ENCODE data around the gene UTS2. TPM values are rescaled to one million over a fixed set of nuclear protein-coding genes. Genes with fewer than 3 reads are reported as not detected.

The UTS2 gene, protein sequence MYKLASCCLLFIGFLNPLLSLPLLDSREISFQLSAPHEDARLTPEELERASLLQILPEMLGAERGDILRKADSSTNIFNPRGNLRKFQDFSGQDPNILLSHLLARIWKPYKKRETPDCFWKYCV
- 1.4 TPM for total RNA-seq

DNA sequence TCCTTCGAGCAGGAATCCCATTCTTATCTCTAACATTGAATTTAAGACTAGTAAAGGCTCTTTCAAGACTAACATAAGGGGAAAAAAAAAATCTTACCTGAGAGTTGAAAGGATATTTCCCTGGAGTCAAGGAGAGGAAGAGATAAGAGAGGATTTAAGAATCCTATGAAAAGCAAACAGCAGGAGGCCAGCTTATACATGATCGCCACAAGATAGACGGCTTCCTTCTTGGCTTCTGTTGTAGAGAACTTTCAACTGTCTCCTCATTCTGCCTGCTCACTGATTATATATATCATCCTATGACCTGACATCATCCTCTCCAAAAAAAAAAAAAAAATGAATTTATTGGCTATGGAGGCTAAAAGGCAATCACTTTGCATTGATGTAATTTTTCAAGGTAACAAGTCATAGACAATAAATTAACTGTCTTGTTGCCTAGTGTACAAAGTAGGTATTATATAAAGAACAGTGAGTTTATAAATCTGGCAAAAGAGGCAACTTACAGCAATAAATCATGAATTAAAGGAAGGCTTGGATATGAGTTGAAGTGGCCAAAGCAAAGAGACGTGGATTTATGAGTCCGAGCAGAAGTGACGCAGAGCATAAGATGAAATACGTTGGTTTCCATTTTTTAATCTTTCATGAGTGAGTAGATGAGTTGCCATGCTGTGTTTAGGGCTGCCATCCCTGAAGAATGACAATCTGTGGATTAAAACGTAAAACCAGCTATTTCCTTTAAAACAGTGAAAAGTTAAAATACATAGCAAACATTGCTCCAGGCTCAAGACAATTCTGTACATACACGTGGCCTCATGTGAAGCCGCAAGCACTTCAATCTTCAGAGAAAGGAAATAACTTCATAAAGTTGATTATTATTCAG, at the start of gene UTS2:
Gene UTS2, minus strand, starts transcription at position 262 of the 880 bp plus-strand sequence. Its CDS starts 62 bp downstream, at position 200.
- Histone ChIP-seq H3K9me3 (ENCODE audit: low read depth, low read length) (no peaks in the 10 kb centered on the region), H3K4me3 (ENCODE audit: low read length) (no peak within 1 kb of the TSS), H3K4me1 (ENCODE audit: insufficient read depth, low read length) (no peaks in the 10 kb centered on the region), H3K27me3 (ENCODE audit: insufficient read depth, low read length) (no peaks in the 10 kb centered on the region)

DNA sequence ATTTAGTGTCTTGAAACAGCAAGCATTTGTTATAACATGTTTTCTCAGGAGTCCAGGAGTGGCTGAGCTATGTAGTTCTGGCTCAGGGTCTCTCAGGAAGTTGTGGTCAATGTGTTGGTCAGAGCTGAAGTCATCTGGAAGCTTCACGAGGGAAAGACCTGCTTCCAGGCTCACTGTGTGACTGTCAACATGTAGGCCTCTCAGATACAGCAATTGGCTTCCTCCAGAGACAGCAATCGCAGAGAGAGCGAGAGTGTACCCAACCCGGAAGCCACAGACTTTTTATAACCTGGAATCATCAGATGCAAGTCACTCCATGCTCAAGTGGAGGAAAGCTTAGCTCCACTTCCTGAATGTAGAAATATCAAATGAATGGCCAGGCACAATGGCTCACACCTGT, 46.9 kb upstream of the UTS2 start:
- Histone ChIP-seq H3K27me3 (ENCODE audit: insufficient read depth, low read length) (no peaks in the 10 kb centered on the region), H3K4me3 (ENCODE audit: low read length) (no peak overlapping the region), H3K9me3 (ENCODE audit: low read depth, low read length) (no peaks in the 10 kb centered on the region), H3K4me1 (ENCODE audit: insufficient read depth, low read length) (peaks cover 24% of the 10 kb centered on the region)

- peaks cover 24% of the 10 kb centered on the region for H3K4me1 ChIP-seq (ENCODE audit: insufficient read depth, low read length)
Measured at GRCh38 chr1:7898962-7899361, 46.1 kb upstream of the UTS2 start.

DNA sequence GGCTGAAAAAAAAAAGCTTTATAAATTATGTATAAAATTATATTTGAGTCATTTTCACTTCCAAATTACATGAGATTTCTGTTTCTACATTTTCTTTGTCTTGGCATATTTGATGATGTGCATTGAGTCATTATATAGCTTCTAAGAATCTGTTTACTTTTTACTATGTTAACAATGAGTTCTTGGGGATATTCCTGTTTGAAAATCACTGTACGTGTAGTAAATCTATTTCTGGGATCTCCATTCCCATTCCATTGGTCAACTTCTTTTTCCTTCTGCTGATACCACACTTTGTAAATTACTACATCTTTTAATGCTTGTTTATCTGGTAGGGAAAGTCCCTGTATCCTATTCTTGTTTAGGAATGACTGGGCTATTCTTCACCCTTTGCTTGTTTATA, 44.1 kb upstream of the UTS2 start:
- Histone ChIP-seq H3K4me3 (ENCODE audit: low read length) (no peak overlapping the region), H3K4me1 (ENCODE audit: insufficient read depth, low read length) (peaks cover 17% of the 10 kb centered on the region), H3K9me3 (ENCODE audit: low read depth, low read length) (no peaks in the 10 kb centered on the region), H3K27me3 (ENCODE audit: insufficient read depth, low read length) (no peaks in the 10 kb centered on the region)

More at GRCh38 chr1:7898962-7899361, 46.1 kb upstream of the UTS2 start:
- H3K4me3 ChIP-seq (ENCODE audit: low read length): no peak overlapping the region
- H3K27me3 ChIP-seq (ENCODE audit: insufficient read depth, low read length): no peaks in the 10 kb centered on the region
- no peaks in the 10 kb centered on the region for H3K9me3 ChIP-seq (ENCODE audit: low read depth, low read length)

- Histone ChIP-seq H3K27me3 (ENCODE audit: insufficient read depth, low read length) (no peaks in the 10 kb centered on the region), H3K9me3 (ENCODE audit: low read depth, low read length) (no peaks in the 10 kb centered on the region), H3K4me3 (ENCODE audit: low read length) (no peak overlapping the region), H3K4me1 (ENCODE audit: insufficient read depth, low read length) (no peaks in the 10 kb centered on the region)
Measured at GRCh38 chr1:7893529-7894180, 40.8 kb upstream of the UTS2 start.

- Histone ChIP-seq H3K4me1 (ENCODE audit: insufficient read depth, low read length) (no peaks in the 10 kb centered on the region), H3K4me3 (ENCODE audit: low read length) (no peak overlapping the region), H3K27me3 (ENCODE audit: insufficient read depth, low read length) (no peaks in the 10 kb centered on the region), H3K9me3 (ENCODE audit: low read depth, low read length) (no peaks in the 10 kb centered on the region)
Measured at GRCh38 chr1:7891804-7892203, 38.9 kb upstream of the UTS2 start.

GRCh38 chr1:7890853-7891252, 38.0 kb upstream of the UTS2 start:
- H3K4me1 ChIP-seq (ENCODE audit: insufficient read depth, low read length): no peaks in the 10 kb centered on the region
- H3K27me3 ChIP-seq (ENCODE audit: insufficient read depth, low read length): no peaks in the 10 kb centered on the region
- no peak overlapping the region for H3K4me3 ChIP-seq (ENCODE audit: low read length)
- H3K9me3 ChIP-seq (ENCODE audit: low read depth, low read length): no peaks in the 10 kb centered on the region

DNA sequence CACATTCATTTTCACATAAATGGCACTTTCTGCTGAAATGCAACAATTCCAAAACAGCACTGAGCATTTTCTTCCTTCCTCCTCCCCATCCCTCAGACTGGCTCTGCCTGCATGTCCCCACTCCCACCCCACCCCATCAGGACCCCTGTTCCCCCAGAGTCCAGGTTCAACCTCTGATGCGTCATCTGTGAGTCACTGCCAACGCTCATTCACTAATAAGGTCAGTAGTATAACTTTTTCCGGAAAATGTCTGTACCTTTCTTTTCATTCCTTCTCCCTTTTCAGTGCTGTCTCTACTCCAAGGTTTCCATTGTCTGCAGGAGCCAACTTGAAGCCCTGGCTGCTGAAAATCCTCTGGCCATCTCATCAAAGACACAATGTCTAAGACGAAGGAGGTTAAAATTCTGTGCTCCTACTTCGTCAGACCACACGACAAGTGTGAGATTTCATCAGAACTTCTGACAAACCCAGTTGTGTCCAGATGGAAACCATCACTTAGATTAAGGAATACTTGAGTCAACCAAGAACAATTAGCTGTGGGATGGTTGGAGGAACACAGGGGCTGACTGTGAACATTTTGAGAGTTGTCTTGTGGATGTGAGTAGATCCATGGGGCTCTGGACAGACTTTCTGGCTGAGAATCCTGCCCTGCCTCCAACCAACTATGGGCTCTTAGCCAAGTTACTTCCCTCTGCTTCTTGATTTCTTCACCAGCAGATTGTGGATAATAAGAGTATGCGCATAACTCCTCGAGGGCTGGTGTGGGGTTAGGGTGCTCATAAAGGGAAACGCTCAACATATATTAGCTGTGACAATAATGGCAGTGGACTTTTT, 35.6 kb upstream of the UTS2 start:
- Histone ChIP-seq H3K4me3 (ENCODE audit: low read length) (no peak overlapping the region), H3K27me3 (ENCODE audit: insufficient read depth, low read length) (peaks cover 4% of the 10 kb centered on the region), H3K9me3 (ENCODE audit: low read depth, low read length) (no peaks in the 10 kb centered on the region), H3K4me1 (ENCODE audit: insufficient read depth, low read length) (no peaks in the 10 kb centered on the region)

DNA sequence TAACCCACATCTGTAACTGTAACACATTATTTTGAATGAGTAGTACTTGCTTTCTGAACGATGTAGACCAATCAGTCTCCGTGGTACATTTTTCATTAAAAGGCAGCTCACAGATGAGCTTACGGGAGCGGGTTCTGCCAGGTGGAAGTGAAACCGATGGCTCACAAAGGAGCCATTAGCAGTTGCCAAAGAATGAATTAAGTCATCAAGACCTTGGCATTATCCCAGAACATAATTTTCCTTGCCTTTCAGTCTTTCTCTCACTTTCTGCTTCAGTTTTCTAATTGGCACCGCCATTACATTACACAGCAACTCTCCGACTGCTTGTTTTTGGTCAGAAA, 33.5 kb upstream of the UTS2 start:
- Histone ChIP-seq H3K9me3 (ENCODE audit: low read depth, low read length) (no peaks in the 10 kb centered on the region), H3K27me3 (ENCODE audit: insufficient read depth, low read length) (peaks cover 4% of the 10 kb centered on the region), H3K4me3 (ENCODE audit: low read length) (no peak overlapping the region), H3K4me1 (ENCODE audit: insufficient read depth, low read length) (no peaks in the 10 kb centered on the region)

DNA sequence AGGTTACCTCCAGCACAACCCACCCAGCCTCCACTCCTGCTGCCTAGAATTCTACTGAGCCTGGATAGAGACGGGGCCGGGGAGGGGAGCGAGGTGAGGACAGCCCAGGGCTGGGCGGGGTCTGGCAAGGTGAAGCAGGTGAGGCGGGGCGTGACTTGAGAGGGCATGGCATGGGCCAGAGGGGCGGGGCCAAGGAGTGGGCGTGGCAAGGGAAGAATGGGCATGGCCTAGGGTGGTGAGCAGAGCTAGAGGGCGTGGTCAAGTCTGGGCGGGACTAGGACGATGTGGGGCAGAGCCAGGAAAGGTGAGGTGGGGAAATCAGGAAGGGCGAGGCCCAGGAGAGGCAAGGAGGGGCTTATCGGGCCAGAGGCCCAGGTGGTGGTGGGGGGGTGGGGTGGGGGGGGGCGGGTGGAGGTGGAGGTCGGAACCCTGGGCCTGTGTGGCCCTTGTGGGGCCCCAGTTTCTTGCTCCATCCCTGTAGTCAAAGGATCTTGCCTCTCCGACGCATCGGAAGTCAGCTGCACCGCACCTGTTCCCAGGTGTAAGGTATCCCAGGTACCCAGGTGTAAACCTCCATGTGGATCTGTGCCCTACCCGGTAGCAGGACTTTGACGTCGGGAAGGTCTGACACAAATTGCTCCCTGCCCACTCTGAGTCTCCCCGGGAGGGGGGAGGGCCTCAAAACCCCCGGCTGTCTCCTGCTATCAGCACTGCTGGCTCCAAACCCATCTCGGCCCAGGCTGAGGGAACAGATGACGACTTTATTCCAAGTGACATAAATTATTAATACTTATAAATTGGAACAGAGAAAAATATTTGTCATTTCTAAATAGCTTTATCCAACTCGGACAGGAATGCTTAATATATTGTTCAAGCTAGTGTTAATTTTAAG, 32.9 kb upstream of the UTS2 start:
- Histone ChIP-seq H3K9me3 (ENCODE audit: low read depth, low read length) (no peaks in the 10 kb centered on the region), H3K27me3 (ENCODE audit: insufficient read depth, low read length) (peaks cover 4% of the 10 kb centered on the region), H3K4me1 (ENCODE audit: insufficient read depth, low read length) (no peaks in the 10 kb centered on the region), H3K4me3 (ENCODE audit: low read length) (no peak overlapping the region)

DNA sequence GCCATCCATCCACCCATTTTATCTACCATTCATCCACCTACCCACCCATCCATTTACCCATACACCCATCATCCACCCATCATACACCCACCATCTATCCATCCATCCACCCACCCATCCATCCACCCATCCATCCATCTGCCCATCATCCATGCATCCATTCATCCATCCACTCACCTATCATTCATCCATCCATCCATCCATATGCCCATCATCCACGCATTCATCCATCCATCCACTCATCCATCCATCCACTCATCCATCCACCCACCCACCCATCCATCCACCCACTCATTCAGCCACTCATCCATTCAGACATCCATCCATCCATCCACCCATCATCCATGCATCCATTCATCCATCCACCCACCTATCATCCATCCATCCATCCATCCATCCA, 31.9 kb upstream of the UTS2 start:
- H3K4me3 ChIP-seq (ENCODE audit: low read length): no peak overlapping the region
- H3K9me3 ChIP-seq (ENCODE audit: low read depth, low read length): no peaks in the 10 kb centered on the region
- H3K4me1 ChIP-seq (ENCODE audit: insufficient read depth, low read length): no peaks in the 10 kb centered on the region
- peaks cover 4% of the 10 kb centered on the region for H3K27me3 ChIP-seq (ENCODE audit: insufficient read depth, low read length)

GRCh38 chr1:7879228-7879627, 26.4 kb upstream of the UTS2 start:
- Histone ChIP-seq H3K4me3 (ENCODE audit: low read length) (no peak overlapping the region), H3K27me3 (ENCODE audit: insufficient read depth, low read length) (no peaks in the 10 kb centered on the region), H3K9me3 (ENCODE audit: low read depth, low read length) (no peaks in the 10 kb centered on the region), H3K4me1 (ENCODE audit: insufficient read depth, low read length) (no peaks in the 10 kb centered on the region)

DNA sequence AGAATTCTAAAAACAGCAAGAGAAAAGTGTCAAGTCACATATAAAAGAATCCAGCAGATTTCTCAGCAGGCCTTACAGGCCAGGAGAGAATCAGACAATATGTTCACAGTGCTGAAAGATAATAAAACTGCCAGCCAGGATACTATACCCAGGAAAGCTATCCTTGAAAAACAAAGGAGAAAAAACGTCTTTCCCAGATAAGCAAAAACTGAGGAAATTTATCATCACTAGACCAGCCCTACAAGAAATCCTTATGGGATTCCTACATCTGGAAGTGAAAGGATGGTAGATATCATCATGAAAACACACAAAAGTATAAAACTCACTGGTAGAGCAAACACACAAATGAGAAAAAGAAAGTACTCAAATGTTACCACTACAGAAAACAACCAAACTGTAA, 25.2 kb upstream of the UTS2 start:
- Histone ChIP-seq H3K4me3 (ENCODE audit: low read length) (no peak overlapping the region), H3K9me3 (ENCODE audit: low read depth, low read length) (no peaks in the 10 kb centered on the region), H3K27me3 (ENCODE audit: insufficient read depth, low read length) (no peaks in the 10 kb centered on the region), H3K4me1 (ENCODE audit: insufficient read depth, low read length) (no peaks in the 10 kb centered on the region)

Measured in mononuclear cell (primary cell).